ENCODE results near the gene TACR1.
"Not testable (repeated sequence)": the region's sequence is repeated elsewhere in the genome, so short reads cannot be mapped to it uniquely, and the experiment has no call there.

TACR1 gene

GRCh38 chr2:75194184-75194868 lies 5.0 kb downstream of the TACR1 start:
- DNase-seq (ENCODE audit: low spot score) = peak; percentile 8

- DNase-seq (ENCODE audit: low spot score) = no peak
Observed at GRCh38 chr2:75192496-75192895, 6.8 kb downstream of the TACR1 start.

- no peak for DNase-seq (ENCODE audit: low spot score)
Observed at GRCh38 chr2:75190271-75190990, 8.9 kb downstream of the TACR1 start.

- DNase-seq (ENCODE audit: low spot score) = no peak
Observed at GRCh38 chr2:75186821-75187220, 12.5 kb downstream of the TACR1 start.

GRCh38 chr2:75182606-75183005 lies 16.7 kb downstream of the TACR1 start:
- no peak for DNase-seq (ENCODE audit: low spot score)

GRCh38 chr2:75180476-75180875 lies 18.8 kb downstream of the TACR1 start:
- no peak for DNase-seq (ENCODE audit: low spot score)

- no peak for DNase-seq (ENCODE audit: low spot score)
Observed at GRCh38 chr2:75177427-75177826, 21.9 kb downstream of the TACR1 start.

- no peak for DNase-seq (ENCODE audit: low spot score)
Observed at GRCh38 chr2:75175456-75175855, 23.9 kb downstream of the TACR1 start.

- no peak for DNase-seq (ENCODE audit: low spot score)
Observed at GRCh38 chr2:75174981-75175380, 24.3 kb downstream of the TACR1 start.

- DNase-seq (ENCODE audit: low spot score) = no peak
Observed at GRCh38 chr2:75174519-75174918, 24.8 kb downstream of the TACR1 start.

- no peak for DNase-seq (ENCODE audit: low spot score)
Observed at GRCh38 chr2:75173740-75174139, 25.6 kb downstream of the TACR1 start.

GRCh38 chr2:75171423-75171822 lies 27.9 kb downstream of the TACR1 start:
- not testable (repeated sequence) for DNase-seq (ENCODE audit: low spot score)

- DNase-seq (ENCODE audit: low spot score) = no peak
Observed at GRCh38 chr2:75170889-75171288, 28.4 kb downstream of the TACR1 start.

GRCh38 chr2:75168186-75168585 lies 31.1 kb downstream of the TACR1 start:
- no peak for DNase-seq (ENCODE audit: low spot score)

- no peak for DNase-seq (ENCODE audit: low spot score)
Observed at GRCh38 chr2:75166491-75166890, 32.8 kb downstream of the TACR1 start.

- no peak for DNase-seq (ENCODE audit: low spot score)
Observed at GRCh38 chr2:75162897-75163296, 36.4 kb downstream of the TACR1 start.

- no peak for DNase-seq (ENCODE audit: low spot score)
Observed at GRCh38 chr2:75162259-75162658, 37.1 kb downstream of the TACR1 start.

- DNase-seq (ENCODE audit: low spot score) = no peak
Observed at GRCh38 chr2:75157435-75157834, 41.9 kb downstream of the TACR1 start.

- DNase-seq (ENCODE audit: low spot score) = no peak
Observed at GRCh38 chr2:75155115-75155514, 44.2 kb downstream of the TACR1 start.

GRCh38 chr2:75153221-75153620 lies 46.1 kb downstream of the TACR1 start:
- DNase-seq (ENCODE audit: low spot score) = no peak

GRCh38 chr2:75152243-75152642 lies 47.1 kb downstream of the TACR1 start:
- DNase-seq (ENCODE audit: low spot score) = not testable (repeated sequence)

- not testable (repeated sequence) for DNase-seq (ENCODE audit: low spot score)
Observed at GRCh38 chr2:75147884-75148283, 51.4 kb downstream of the TACR1 start.

GRCh38 chr2:75146606-75147332 lies 52.6 kb downstream of the TACR1 start:
- no peak for DNase-seq (ENCODE audit: low spot score)
